ENCODE data around the gene KMT2C.
"Not testable (repeated sequence)": the region's sequence is repeated elsewhere in the genome, so short reads cannot be mapped to it uniquely, and the experiment has no call there.

The KMT2C gene

DNA sequence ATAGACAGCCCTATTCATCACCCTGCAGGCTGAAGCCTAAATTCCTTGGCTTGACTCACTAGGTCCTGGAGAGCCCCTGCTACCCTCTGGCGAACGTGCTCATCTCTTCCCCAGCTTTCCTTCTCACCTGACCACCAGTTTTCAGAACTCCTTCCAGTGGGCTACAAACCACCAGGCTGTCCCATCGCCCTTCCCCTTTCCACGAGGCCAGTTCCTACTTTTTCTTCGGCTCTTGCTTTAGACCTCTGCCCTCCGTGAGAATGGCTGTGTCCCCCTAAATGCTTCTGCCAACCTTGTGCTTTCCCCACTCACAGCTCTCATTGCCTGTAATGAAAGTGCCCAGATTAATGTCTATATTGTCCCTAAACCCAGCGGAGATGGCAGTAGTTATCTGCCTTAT, 5.4 kb upstream of the KMT2C start:
- peak; percentile 18 for DNase-seq

GRCh38 chr7:152438017-152438416, 2.2 kb upstream of the KMT2C start:
- not testable (repeated sequence) for DNase-seq

GRCh38 chr7:152436931-152437575, 1.2 kb upstream of the KMT2C start:
- DNase-seq: not testable (repeated sequence)

- peak; percentile 91 for DNase-seq
These were observed 518 bp upstream of the KMT2C start for GRCh38 chr7:152436111-152436930.

DNA sequence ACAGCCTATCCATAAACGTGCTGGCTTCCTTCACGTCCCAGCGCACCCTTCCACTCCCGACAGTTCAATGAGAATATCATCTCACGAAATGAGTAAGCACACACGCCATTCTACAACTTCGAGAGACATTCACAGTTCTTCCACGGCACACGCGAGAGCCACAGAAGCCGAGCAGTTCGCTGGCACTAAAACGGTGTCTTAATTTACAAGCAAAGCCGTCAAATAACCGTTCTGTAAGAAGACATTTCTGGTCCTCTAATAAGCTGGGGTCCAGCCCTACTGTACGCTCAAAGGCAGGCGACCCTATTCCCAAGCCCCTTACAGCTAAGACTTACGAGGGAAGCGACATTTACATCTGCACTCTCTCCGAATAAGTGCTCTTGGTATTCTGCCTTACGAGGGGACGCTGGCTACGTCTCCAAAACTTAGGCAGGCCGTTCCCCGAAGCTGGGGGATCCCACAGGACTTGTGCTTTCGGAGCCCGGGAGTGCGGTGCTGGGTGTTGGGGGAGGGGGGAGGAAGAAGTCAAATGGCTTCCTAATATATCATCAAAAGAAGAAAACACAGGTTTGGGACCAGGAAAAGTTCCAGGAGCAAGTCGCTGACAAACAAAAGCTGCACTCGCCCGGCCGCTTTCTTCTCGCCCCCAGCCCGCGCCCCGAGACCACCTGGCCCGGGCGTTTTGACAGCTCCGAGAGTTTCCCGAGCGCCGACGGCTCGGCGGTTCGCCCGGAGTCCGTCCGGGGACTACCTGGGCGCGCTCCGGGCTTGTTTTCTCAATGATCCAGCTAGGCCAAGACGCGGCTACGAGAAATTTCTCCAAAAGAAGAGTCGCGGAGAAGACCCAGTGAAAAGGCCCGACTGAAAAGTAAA, 1.1 kb downstream of the KMT2C start:
- DNase-seq: peak; percentile 45

- DNase-seq: peak; percentile 42
These were observed 1.9 kb downstream of the KMT2C start for GRCh38 chr7:152433721-152434490.

DNA sequence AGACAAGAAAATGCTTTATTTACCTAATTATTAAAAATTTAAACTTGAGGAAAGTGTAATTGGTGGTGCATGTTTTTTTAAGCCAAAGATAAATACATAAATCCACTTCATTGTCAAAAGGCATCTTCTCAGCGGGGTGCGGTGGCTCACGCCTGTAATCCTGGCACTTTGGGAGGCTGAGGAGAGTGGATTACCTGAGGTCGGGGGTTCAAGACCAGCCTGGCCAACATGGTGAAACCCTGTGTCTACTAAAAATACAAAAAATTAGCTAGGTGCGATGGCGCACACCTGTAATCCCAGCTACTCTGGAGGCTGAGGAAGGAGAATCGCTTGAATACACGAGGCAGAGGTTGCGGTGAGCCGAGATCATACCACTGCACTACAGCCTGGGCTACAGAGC, 3.1 kb downstream of the KMT2C start:
- not testable (repeated sequence) for DNase-seq

DNA sequence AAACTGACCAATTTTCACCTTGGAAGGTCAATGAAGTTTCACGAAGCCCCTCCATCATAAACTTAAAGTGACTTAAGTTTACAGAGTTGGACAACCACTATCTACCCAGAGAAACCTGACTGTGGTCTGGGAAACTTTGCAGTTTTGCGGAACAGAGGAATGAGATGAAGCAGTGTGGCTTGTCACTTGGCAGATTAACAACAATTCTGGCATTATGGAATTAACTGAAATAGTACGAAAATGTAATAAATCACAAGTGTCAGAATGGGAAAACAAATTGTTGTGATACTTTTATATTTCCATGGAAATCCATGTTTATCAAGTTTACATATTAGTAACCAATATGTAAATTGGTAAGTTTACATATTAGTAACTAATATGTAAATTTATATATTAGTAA, 4.9 kb downstream of the KMT2C start:
- DNase-seq: no peak

GRCh38 chr7:152430118-152430517, 5.7 kb downstream of the KMT2C start:
- not testable (repeated sequence) for DNase-seq

DNA sequence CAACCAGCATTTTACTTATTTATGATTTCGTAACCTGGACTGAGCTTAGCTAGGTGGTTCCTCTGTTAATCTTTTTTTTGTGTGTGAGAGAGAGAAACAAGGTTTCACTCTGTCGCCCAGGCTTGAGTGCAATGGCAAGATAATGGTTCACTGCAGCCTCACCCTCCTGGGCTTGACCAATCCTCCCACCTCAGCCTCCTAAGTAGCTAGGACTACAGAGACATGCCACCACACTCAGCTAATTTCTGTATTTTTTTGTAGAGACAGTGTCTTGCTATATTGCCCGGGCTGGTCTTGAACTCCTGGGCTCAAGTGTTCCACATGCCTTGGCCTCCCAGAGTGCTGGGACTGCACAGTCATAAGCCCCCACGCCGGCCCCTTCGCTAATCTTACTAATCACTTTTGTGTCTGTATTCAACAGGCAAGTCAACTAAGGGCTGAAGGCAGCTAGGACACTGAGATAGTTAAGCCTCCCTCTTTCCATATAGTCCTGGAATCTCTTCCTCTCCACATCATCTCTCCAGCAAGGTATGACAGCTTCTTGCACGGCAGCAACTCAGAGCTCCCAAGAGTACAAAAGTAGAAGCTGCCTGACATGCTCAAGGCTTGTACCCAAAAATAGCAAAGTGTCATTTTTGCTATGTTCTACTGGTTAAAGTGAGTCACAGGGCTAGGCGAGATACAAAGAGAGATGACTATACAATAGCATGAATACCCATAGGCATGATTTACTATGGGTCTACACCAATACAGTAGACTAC, 11.3 kb downstream of the KMT2C start:
- DNase-seq: peak; percentile 11

DNA sequence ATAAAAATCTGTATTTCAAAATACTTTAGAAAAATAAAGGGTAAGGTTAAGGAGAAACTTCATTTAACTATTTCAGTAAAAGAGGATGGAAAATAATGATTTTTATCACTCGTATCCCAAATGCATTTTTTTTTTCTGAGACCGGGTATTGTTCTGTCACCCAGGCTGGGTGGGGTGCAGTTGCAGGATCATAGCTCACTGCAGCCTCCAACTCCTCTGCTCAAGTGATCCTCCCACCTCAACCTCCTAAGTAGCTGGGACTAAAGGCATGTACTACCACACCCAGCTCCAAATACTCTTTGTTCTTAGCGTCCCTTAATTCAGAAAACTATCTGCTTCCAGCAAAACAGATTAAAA, 11.8 kb downstream of the KMT2C start:
- DNase-seq: no peak

GRCh38 chr7:152423171-152423570, 12.6 kb downstream of the KMT2C start:
- DNase-seq: not testable (repeated sequence)

- not testable (repeated sequence) for DNase-seq
These were observed 14.9 kb downstream of the KMT2C start for GRCh38 chr7:152420950-152421349.

DNA sequence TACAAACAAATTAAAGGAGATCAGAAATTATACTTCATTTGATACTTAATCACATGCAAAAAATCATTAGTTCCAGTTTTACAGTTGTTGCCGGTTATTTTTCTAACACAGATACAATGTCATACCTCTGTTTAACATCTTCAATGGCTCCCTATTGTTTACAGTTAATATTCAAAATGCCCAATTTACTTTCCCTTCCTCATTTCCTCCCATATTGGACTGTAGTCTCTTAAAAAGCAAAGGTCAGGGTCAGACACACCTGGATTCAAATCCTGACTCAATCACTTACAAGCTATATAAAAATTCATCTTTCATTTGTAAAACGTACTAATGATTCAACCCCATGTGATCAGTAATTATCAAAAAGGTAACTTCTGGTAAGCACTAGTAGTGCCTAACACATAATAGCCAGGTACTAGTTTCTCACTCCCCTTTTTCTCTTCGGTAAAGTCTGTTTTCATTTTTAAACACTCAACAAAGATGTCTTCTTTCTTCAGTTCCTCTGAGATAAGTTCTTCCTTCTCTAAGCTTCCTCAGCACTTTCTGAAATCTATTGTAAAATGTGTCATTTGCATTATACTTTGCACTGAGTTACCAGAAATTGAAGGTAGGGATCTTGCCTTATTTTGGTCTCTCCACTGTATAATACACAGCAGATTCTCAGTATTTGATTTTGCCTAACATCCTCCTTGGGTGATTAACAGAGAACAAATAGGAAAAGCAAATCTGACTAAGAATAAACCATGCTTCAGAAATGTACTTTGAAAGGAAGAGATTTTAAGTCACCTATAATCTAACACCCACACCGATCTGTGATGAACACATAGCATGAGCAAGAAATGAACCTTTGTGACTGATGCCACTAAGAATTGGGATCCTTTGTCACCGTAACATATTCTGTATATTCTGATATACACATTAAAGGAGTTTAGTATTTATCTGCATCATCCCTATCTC, 16.1 kb downstream of the KMT2C start:
- no peak for DNase-seq

DNA sequence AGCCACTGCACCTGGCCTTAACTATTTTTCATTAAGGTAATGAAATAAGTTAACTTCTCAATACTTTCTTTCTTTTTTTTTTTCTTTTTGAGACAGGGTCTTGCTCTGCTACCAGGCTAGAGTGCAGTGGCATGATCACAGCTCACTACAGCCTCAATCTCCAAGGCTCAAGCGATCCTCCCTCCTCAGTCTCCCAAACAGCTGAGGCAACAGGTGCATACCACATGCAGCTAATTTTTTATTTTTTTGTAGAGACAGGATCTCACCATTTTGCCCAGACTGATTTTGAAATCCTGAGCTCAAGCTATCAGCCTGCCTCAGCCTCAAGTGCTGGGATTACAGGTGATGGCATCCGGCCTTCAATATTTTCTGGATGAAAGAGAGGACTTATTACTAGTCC, 21.0 kb downstream of the KMT2C start:
- DNase-seq: no peak

GRCh38 chr7:152411389-152411788, 24.4 kb downstream of the KMT2C start:
- no peak for DNase-seq

DNA sequence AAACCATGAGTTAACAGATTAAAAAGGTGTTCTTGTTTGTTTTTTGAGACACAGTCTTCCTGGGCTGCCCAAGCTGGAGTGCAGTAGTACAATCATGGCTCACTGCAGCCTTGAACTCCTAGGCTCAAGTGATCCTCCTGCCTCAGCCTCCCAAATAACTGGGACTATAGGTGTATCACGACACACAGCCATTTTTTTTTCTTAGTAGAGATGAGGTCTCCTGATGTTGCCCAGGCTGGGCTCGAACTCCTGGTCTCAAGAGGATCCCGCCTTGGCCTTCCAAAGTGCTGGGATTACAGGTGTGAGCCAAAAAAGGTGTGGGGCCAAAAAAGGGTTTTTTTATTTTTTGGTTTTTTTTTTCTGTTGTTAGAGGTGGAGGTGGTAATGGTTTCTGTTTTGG, 29.3 kb downstream of the KMT2C start:
- no peak for DNase-seq

DNA sequence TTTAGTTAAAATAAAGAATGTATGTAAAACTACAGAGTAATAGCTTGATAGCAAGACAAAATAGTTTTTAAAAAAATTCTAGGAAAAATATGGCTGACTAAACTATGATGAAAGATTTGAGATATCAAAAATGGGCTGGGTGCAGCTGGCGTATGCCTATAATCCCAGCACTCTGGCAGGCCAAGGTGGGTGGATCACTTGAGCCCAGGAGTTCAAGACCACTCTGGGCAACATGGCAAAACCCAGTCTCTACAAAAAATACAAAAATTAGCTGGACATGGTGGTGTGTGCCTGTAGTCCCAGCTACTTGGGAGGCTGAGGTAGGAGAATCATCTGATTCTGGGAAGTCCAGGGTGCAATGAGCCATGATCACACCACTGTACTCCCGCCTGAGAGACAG, 29.8 kb downstream of the KMT2C start:
- DNase-seq: not testable (repeated sequence)

- DNase-seq: no peak
These were observed 32.1 kb downstream of the KMT2C start for GRCh38 chr7:152403726-152404125.

- no peak for DNase-seq
These were observed 33.2 kb downstream of the KMT2C start for GRCh38 chr7:152402384-152403250.

Measured in inflammatory macrophage treated with lipopolysaccharide for 4 hours (primary cell).